Tibial nerve (tissue), 4 donors: Measurements from ENCODE around the gene PPP1R1B.

Source experiments
- EP300 ChIP-seq, 2 donors: sonication (generic); formaldehyde crosslinking; IDR thresholded peaks; one replicate each; pipeline ENCODE4 v1.6.1; 2017; ENCODE audit warnings: antibody characterized with exemption in 2 of 2, mild to moderate bottlenecking in 1 of 2
- POLR2A ChIP-seq, 2 donors: fragments of 450-650 bp; IDR thresholded peaks; one replicate each; pipeline ENCODE4 v1.6.1; 2017; ENCODE audit warnings: antibody characterized with exemption in 2 of 2, mild to moderate bottlenecking in 2 of 2, moderate library complexity in 2 of 2
- TF ChIP-seq, protein P1 (sequence below), 5 experiments: fragments of 200-600 bp in 3 of 5; fragments of 450-650 bp in 2 of 5; sonication (generic) in 3 of 5; IDR thresholded peaks; one replicate each; pipeline ENCODE4 v1.5.1; 2016 to 2019; ENCODE audit warnings: antibody characterized with exemption in 5 of 5, mild to moderate bottlenecking in 3 of 5, moderate library complexity in 2 of 5

DNA sequence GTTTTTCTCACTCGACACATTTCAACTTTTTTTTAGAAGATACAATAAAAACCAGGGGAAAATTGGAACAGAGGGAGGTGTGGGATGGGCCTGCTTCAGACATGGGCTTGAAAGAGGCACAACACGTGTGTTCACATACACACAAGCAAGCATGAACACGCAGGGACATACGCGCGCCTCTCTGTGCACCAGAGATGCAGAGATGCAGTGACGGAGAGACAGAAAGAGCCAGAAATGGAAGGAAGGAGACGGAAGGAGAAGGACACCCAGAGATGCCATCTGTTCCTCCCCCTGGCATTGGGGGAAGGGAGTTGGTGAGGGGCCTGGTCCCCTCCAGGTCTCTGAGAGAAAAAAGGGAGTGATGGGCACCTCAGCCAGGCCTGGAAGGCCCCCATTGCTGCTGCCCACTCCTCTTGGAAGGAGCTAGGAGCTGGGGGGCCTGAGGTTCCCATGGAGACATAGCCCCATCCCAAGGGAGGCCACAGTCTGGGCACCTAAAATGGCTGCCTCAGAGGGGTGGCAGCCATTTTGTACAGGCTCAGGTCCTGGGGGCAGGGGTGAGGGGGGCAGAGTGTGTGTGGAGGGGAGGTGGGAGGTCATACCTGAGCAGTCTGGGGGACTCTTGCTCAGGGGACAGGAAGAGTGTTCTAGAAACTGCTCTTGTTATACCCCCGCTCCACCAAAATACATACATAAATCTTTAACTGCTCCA lies 15.2 kb upstream of the PPP1R1B start:
- TF ChIP-seq EP300 (IDR thresholded peaks at IDR 0.05) = no peak
- TF ChIP-seq, protein P1, sequence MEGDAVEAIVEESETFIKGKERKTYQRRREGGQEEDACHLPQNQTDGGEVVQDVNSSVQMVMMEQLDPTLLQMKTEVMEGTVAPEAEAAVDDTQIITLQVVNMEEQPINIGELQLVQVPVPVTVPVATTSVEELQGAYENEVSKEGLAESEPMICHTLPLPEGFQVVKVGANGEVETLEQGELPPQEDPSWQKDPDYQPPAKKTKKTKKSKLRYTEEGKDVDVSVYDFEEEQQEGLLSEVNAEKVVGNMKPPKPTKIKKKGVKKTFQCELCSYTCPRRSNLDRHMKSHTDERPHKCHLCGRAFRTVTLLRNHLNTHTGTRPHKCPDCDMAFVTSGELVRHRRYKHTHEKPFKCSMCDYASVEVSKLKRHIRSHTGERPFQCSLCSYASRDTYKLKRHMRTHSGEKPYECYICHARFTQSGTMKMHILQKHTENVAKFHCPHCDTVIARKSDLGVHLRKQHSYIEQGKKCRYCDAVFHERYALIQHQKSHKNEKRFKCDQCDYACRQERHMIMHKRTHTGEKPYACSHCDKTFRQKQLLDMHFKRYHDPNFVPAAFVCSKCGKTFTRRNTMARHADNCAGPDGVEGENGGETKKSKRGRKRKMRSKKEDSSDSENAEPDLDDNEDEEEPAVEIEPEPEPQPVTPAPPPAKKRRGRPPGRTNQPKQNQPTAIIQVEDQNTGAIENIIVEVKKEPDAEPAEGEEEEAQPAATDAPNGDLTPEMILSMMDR (IDR thresholded peaks at IDR 0.05) = no peak
- TF ChIP-seq POLR2A (IDR thresholded peaks at IDR 0.05) = no peak
